Measurements from ENCODE around the gene DKK1. TPM values are rescaled to one million over a fixed set of nuclear protein-coding genes. Genes with fewer than 3 reads are reported as not detected.

DKK1 gene
- total and polyA plus RNA-seq, 2 of the 4 experiments (the other 2 are of a cell fraction) = 97.6 to 116 TPM

- no peak overlapping the region for H3K18ac ChIP-seq (ENCODE audit: low read depth, low read length)
- no peak overlapping the region for H3K56ac ChIP-seq (ENCODE audit: extremely low read depth, insufficient read depth, low read length)
- no peak overlapping the region for H3K14ac ChIP-seq (replicated peaks; ENCODE audit: low read depth, low read length)
- CTCF ChIA-PET = no interaction called here
- no peak overlapping the region for H2BK120ac ChIP-seq (ENCODE audit: low read depth, low read length)
- no peak overlapping the region for H2AK9ac ChIP-seq (replicated peaks; ENCODE audit: low read depth, low read length, poor library complexity)
- no peak overlapping the region for H3K4me2 ChIP-seq (ENCODE audit: low read depth, low read length)
- H3K9ac ChIP-seq (ENCODE audit: low read depth, low read length) = no peak overlapping the region
- H3K4me3 ChIP-seq (ENCODE audit: insufficient read depth, low read depth, low read length) = no peak overlapping the region
- dilution Hi-C loops (cut with HindIII; ENCODE audit: low sequenced_read_pairs, unreplicated experiment) (no loop called here), in situ Hi-C loops (cut with MboI; ENCODE audit: low sequenced_read_pairs) (no loop called here), intact Hi-C loops (cut with micrococcal nuclease) (no loop called here)
- no peak overlapping the region for H2BK5ac ChIP-seq (ENCODE audit: low read depth, low read length, poor library complexity, severe bottlenecking)
- no peak overlapping the region for H2AK5ac ChIP-seq (ENCODE audit: low read depth, low read length)
- no peak for DNase-seq
- no peak overlapping the region for H2AFZ ChIP-seq (replicated peaks; ENCODE audit: low read length, poor library complexity)
- TF ChIP-seq, protein P1, sequence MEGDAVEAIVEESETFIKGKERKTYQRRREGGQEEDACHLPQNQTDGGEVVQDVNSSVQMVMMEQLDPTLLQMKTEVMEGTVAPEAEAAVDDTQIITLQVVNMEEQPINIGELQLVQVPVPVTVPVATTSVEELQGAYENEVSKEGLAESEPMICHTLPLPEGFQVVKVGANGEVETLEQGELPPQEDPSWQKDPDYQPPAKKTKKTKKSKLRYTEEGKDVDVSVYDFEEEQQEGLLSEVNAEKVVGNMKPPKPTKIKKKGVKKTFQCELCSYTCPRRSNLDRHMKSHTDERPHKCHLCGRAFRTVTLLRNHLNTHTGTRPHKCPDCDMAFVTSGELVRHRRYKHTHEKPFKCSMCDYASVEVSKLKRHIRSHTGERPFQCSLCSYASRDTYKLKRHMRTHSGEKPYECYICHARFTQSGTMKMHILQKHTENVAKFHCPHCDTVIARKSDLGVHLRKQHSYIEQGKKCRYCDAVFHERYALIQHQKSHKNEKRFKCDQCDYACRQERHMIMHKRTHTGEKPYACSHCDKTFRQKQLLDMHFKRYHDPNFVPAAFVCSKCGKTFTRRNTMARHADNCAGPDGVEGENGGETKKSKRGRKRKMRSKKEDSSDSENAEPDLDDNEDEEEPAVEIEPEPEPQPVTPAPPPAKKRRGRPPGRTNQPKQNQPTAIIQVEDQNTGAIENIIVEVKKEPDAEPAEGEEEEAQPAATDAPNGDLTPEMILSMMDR (conservative IDR thresholded peaks at IDR 0.05; ENCODE audit: low read depth, low read length) = no peak
- TF ChIP-seq MXI1 (IDR thresholded peaks at IDR 0.05; ENCODE audit: borderline replicate concordance, low read depth, low read length) = no peak
- TF ChIP-seq POLR2A (IDR thresholded peaks at IDR 0.05; ENCODE audit: low read depth, low read length) = no peak
- no peak overlapping the region for H3K23ac ChIP-seq (ENCODE audit: low read depth, low read length)
- H4K5ac ChIP-seq (ENCODE audit: low read depth, low read length) = no peak overlapping the region
- H4K91ac ChIP-seq (ENCODE audit: insufficient read depth, low read depth, low read length) = no peak overlapping the region
- H3K4me1 ChIP-seq (ENCODE audit: control insufficient read depth, insufficient read depth, low read length) = no peaks in the 10 kb centered on the region
- no peak for ATAC-seq (ENCODE audit: low read depth)
- no TSS peak for BruUV-seq (replicated peaks)
- no peaks in the 10 kb centered on the region for H3K79me1 ChIP-seq (ENCODE audit: low read depth in 1 of 2, low read length in 2 of 2)
- no peak overlapping the region for H4K8ac ChIP-seq (ENCODE audit: low read depth in 2 of 2, low read length in 2 of 2)
- no peaks in the 10 kb centered on the region for H4K20me1 ChIP-seq (ENCODE audit: insufficient read depth, low read length)
- no peak overlapping the region for H2BK15ac ChIP-seq (ENCODE audit: low read depth, low read length)
- no peak overlapping the region for H3K27ac ChIP-seq (ENCODE audit: insufficient read depth, low read length)
- peaks cover 2% of the 10 kb centered on the region; the same call in 1 of the 2 replicates for H3K36me3 ChIP-seq (ENCODE audit: control insufficient read depth, insufficient read depth, low read length)
- no peak overlapping the region for H3K4ac ChIP-seq (ENCODE audit: low read depth, low read length)
- POLR2A ChIA-PET (ENCODE audit: unreplicated experiment) = no interaction called here
- H3K9me1 ChIP-seq (ENCODE audit: insufficient read depth, low read length) = no peaks in the 10 kb centered on the region
- no peaks in the 10 kb centered on the region for H3K27me3 ChIP-seq (ENCODE audit: control insufficient read depth, insufficient read depth, low read length)
- no peak overlapping the region for H2BK20ac ChIP-seq (ENCODE audit: low read depth, low read length)
- H3K9me3 ChIP-seq (ENCODE audit: control insufficient read depth, insufficient read depth, low read length) = no peaks in the 10 kb centered on the region
- no CpG with 5 or more reads among the region's 1 CpG for WGBS, 2 experiments (ENCODE audit: extremely low coverage in 2 of 2, insufficient read length in 1 of 2)
These were observed 47.2 kb upstream of the DKK1 start for GRCh38 chr10:52266858-52267257.

All from IMR-90 (cell line).